HCT116 (cell line): ENCODE measurements around the gene CPZ.

Experiments
- CEBPB ChIP-seq: IDR thresholded peaks from 2 replicates; pipeline ENCODE4 v1.6.1; 2012; ENCODE audit warnings: low read depth
- CTCF ChIP-seq, 3 experiments: fragments of 200-600 bp in 1 of 3; sonication (generic) in 1 of 3; IDR thresholded peaks in 2 of 3; conservative IDR thresholded peaks in 1 of 3; 2 replicates each; pipeline ENCODE4 v1.5.1; 2012 to 2017; ENCODE audit warnings: low read depth in 2 of 3, low read length in 2 of 3, antibody characterized with exemption in 1 of 3, borderline replicate concordance in 1 of 3, control low read depth in 1 of 3, mild to moderate bottlenecking in 1 of 3, mixed read lengths in 1 of 3, mixed run types in 1 of 3, moderate library complexity in 1 of 3; ENCODE audit not compliant: insufficient read depth in 1 of 3
- EZH2phosphoT487 ChIP-seq: fragments of 200-600 bp; IDR thresholded peaks from 2 replicates; pipeline ENCODE4 v1.6.1; 2018; ENCODE audit warnings: antibody characterized with exemption, borderline replicate concordance
- FOSL1 ChIP-seq: IDR thresholded peaks from 2 replicates; pipeline ENCODE4 v1.6.1; 2012; ENCODE audit warnings: low read depth
- JUND ChIP-seq: IDR thresholded peaks from 2 replicates; pipeline ENCODE4 v1.6.1; 2012
- MAX ChIP-seq: IDR thresholded peaks from 2 replicates; pipeline ENCODE4 v1.6.1; 2012
- POLR2A ChIP-seq: IDR thresholded peaks from 2 replicates; pipeline ENCODE4 v1.7.0; 2011; ENCODE audit warnings: borderline replicate concordance; ENCODE audit not compliant: insufficient read depth, insufficient read length; ENCODE audit errors: extremely low read depth
- POLR2AphosphoS5 ChIP-seq: IDR thresholded peaks from 2 replicates; pipeline ENCODE4 v1.6.1; 2011; ENCODE audit warnings: mild to moderate bottlenecking, low read depth, low read length, moderate library complexity
- RAD21 ChIP-seq: IDR thresholded peaks from 2 replicates; pipeline ENCODE4 v1.6.1; 2012; ENCODE audit warnings: low read depth, mild to moderate bottlenecking
- SIN3A ChIP-seq: IDR thresholded peaks from 2 replicates; pipeline ENCODE4 v1.6.1; 2012; ENCODE audit warnings: low read depth
- YY1 ChIP-seq: IDR thresholded peaks from 2 replicates; pipeline ENCODE4 v1.6.1; 2011; ENCODE audit warnings: low read length, low read depth, moderate library complexity, mild to moderate bottlenecking; ENCODE audit not compliant: insufficient replicate concordance; ENCODE audit errors: extremely low read depth

GRCh38 chr4:8613421-8614364 is 21.1 kb downstream of the CPZ start:
- no peak for TF ChIP-seq POLR2A
- no peak for TF ChIP-seq CTCF (IDR thresholded peaks at IDR 0.05 in 2 of 3, conservative IDR thresholded peaks at IDR 0.05 in 1 of 3; ENCODE audit: borderline replicate concordance in 1 of 3, insufficient read depth in 1 of 3, low read depth in 2 of 3, low read length in 2 of 3)
- TF ChIP-seq CEBPB = no peak
- no peak for TF ChIP-seq JUND
- TF ChIP-seq SIN3A = no peak
- TF ChIP-seq RAD21 = no peak
- no peak for TF ChIP-seq MAX
- TF ChIP-seq EZH2phosphoT487 = no peak
- no peak for TF ChIP-seq FOSL1
- no peak for TF ChIP-seq POLR2AphosphoS5
- TF ChIP-seq YY1 = no peak
